Astrocyte (in vitro differentiated cells and primary cell): Measurements from ENCODE around the gene KLF7.

Experiments used
- CTCF ChIP-seq: IDR thresholded peaks from 2 replicates; pipeline ENCODE4 v1.5.1; 2011; ENCODE audit warnings: low read depth, mild to moderate bottlenecking, inconsistent platforms, low read length, moderate library complexity; ENCODE audit not compliant: insufficient read depth
- EZH2 ChIP-seq: IDR thresholded peaks from 2 replicates; pipeline ENCODE4 v1.6.1; 2012; ENCODE audit warnings: mild to moderate bottlenecking, low read length, inconsistent platforms; ENCODE audit not compliant: insufficient read depth

- TF ChIP-seq CTCF (no peak), EZH2 (no peak)
Observed at GRCh38 chr2:207087046-207087902, 78.5 kb downstream of the KLF7 start.
